Brain microvascular endothelial cell (primary cell): ENCODE data around the gene EAF2.

Source experiments
- DNase-seq: peaks from one replicate; pipeline ENCODE4 v3.0.0-alpha.2; 2020
- H3K27ac ChIP-seq: fragments of 250-450 bp; sonication (Bioruptor Pico); 2 replicates; pipeline ENCODE4 v1.5.1; 2020; ENCODE audit warnings: mild to moderate bottlenecking, moderate library complexity
- H3K27me3 ChIP-seq: fragments of 250-450 bp; sonication (Bioruptor Pico); replicated peaks from 2 replicates; pipeline ENCODE4 v1.5.1; 2020; ENCODE audit warnings: mild to moderate bottlenecking
- H3K36me3 ChIP-seq: fragments of 250-450 bp; sonication (Bioruptor Pico); replicated peaks from 2 replicates; pipeline ENCODE4 v1.5.1; 2020; ENCODE audit warnings: mild to moderate bottlenecking
- H3K4me3 ChIP-seq: 2 replicates; pipeline ENCODE4 v1.5.1; 2011; ENCODE audit warnings: low read depth, mild to moderate bottlenecking, control low read depth, low read length, moderate library complexity
- in situ Hi-C: cut with HindIII; loops from 2 replicates; pipeline ENCODE4 v1.10.0; 2017; ENCODE audit warnings: low sequenced_read_pairs, low pct_ligation_motif_present
- TF ChIP-seq, protein P1 (sequence below): IDR thresholded peaks from 2 replicates; pipeline ENCODE4 v1.5.1; 2011; ENCODE audit warnings: low read depth, mild to moderate bottlenecking, moderate library complexity, low read length, control low read depth, inconsistent platforms; ENCODE audit errors: missing control alignments

Gene EAF2

DNA sequence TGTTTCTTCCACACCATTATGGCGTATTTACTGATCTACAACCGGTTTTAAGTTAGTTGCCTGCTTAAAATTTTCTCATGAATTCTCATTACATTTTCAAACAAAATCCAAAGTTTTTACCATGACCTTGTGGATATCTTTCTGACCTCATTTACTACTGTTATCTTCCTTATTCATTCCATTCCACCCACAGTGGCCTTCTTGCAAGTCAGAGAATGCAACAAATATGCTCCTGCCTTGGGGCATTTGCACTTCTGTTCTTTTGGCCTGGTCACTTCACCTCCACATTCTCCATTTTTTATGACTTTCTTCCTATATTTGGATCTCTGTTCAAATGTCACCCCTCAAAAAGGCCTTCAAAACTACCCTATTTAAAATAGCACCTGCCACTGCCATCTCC lies 50.4 kb downstream of the EAF2 start:
- Histone ChIP-seq H3K36me3 (no peaks in the 10 kb centered on the region), H3K4me3 (no peak overlapping the region), H3K27ac (no peak overlapping the region), H3K27me3 (no peaks in the 10 kb centered on the region)
- no peak for DNase-seq
- in situ Hi-C loops = no loop called here
- TF ChIP-seq, protein P1, sequence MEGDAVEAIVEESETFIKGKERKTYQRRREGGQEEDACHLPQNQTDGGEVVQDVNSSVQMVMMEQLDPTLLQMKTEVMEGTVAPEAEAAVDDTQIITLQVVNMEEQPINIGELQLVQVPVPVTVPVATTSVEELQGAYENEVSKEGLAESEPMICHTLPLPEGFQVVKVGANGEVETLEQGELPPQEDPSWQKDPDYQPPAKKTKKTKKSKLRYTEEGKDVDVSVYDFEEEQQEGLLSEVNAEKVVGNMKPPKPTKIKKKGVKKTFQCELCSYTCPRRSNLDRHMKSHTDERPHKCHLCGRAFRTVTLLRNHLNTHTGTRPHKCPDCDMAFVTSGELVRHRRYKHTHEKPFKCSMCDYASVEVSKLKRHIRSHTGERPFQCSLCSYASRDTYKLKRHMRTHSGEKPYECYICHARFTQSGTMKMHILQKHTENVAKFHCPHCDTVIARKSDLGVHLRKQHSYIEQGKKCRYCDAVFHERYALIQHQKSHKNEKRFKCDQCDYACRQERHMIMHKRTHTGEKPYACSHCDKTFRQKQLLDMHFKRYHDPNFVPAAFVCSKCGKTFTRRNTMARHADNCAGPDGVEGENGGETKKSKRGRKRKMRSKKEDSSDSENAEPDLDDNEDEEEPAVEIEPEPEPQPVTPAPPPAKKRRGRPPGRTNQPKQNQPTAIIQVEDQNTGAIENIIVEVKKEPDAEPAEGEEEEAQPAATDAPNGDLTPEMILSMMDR = no peak

DNA sequence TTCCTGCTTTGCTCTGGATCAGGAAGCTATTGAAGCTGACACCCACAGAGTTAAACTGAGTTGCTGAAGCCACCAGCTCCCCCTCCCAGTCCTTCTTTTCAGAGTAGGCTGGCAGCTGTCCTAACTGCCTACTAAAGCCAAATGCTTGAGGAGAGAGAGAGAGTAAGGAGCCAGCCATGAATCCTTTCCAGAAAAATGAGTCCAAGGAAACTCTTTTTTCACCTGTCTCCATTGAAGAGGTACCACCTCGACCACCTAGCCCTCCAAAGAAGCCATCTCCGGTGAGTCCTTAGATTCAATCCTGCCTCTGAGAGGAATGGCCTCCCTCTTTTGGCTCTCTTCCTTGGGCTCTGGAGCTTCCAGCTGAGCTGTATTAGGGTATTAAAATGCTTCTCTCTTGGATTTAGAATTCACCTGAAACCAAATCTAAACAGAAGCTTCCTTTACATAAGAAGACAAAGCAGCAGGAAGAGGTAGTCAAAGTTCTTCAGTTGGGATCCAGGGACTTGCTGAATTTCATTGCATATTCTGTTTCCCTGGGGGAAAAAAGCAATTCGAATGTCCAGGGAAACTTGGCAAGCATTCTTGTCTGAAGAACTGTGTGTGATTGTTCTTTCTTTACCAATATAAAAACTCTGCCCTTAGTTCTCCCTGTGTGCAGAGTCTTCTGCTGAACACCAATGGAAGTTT lies 59.4 kb downstream of the EAF2 start, which contains the start of gene SLC15A2:
Gene SLC15A2, plus strand, starts transcription at position 101 of the 690 bp plus-strand sequence. Its CDS starts 76 bp downstream, at position 177.
- Histone ChIP-seq H3K27ac (no peak within 1 kb of the TSS), H3K4me3 (no peak within 1 kb of the TSS), H3K27me3 (no peaks in the 10 kb centered on the region), H3K36me3 (no peaks in the 10 kb centered on the region)
- TF ChIP-seq, protein P1 = no peak
- in situ Hi-C loops = no loop called here
- DNase-seq = no peak

DNA sequence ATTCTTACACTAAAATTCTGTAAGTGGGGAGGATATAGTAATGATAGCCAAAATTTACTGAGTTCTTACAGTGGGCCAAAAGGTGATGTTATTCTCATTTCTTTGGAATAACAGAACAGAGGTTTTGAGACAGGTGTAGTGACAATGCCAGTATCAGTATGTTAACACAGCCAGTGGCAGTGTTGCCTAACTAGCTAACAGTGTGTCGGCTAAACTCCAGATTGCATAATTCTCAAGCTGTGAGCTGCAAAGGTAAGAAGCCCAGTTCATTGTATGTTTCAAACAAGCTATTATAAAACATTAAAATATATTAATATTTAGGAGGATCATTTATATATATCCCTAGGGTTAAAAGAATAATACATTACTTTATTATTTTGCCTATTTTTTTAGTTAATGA lies 60.1 kb downstream of the EAF2 start:
- in situ Hi-C loops = no loop called here
- Histone ChIP-seq H3K36me3 (no peaks in the 10 kb centered on the region), H3K4me3 (no peak overlapping the region), H3K27me3 (no peaks in the 10 kb centered on the region), H3K27ac (no peak overlapping the region)
- TF ChIP-seq, protein P1 = no peak
- no peak for DNase-seq

DNA sequence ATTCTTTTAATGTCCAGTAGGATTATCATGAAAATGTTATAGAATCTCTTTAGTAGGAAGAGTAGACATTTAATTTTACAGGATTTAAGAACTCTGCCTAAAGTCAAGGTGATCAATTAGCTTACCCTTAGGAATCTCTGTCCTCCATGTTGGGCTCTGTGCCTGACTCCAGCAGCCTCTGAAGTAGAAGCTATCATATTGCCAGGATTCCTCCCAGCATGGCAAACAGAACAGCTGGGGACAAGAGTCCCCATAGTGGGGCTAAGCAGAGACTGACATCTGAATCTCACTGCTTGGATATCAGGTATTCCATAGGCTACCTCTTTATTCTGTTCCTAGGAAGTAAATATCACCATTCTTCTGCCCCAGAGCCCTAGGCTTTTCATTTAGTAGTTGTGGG lies 60.7 kb downstream of the EAF2 start:
- TF ChIP-seq, protein P1 = no peak
- no peaks in the 10 kb centered on the region for H3K36me3 ChIP-seq
- DNase-seq = no peak
- no peak overlapping the region for H3K27ac ChIP-seq
- H3K27me3 ChIP-seq = no peaks in the 10 kb centered on the region
- in situ Hi-C loops = no loop called here
- H3K4me3 ChIP-seq = no peak overlapping the region

DNA sequence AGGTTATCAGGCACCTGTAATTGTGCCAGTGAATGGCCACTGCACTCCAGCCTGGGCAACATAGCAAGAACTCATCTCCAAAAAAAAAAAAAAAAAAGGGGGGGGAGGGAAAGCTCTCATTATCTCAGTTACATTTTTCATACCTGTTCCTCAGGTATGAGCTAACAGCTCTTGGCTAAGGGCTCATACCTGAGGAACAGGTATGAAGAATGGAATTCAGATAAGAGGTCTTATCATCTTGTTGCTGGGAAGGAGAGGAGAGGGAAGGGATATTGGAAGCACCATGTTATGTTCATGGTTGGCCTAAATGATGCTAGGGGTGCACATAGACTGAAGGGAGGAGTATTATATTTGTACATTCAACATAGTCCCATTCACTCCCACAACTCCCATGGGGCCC lies 61.8 kb downstream of the EAF2 start:
- in situ Hi-C loops = no loop called here
- H3K4me3 ChIP-seq = no peak overlapping the region
- H3K27ac ChIP-seq = no peak overlapping the region
- H3K36me3 ChIP-seq = no peaks in the 10 kb centered on the region
- TF ChIP-seq, protein P1 = no peak
- no peak for DNase-seq
- no peaks in the 10 kb centered on the region for H3K27me3 ChIP-seq

DNA sequence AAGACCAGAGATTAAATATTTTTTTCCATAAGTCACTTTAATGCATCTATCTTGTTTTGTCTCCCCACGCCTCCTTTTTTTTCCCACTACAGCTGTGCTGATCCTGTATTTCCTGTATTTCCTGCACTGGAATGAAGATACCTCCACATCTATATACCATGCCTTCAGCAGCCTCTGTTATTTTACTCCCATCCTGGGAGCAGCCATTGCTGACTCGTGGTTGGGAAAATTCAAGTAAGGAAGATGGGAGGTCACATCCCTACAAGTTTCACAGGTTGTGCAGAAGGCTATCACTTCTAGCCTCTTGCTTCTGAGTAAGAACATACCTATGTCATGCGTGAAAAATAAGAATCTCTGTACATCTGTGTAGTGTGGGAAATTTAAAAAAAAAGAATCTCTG lies 62.3 kb downstream of the EAF2 start:
- Histone ChIP-seq H3K4me3 (no peak overlapping the region), H3K27ac (no peak overlapping the region), H3K36me3 (no peaks in the 10 kb centered on the region), H3K27me3 (no peaks in the 10 kb centered on the region)
- in situ Hi-C loops = no loop called here
- DNase-seq = no peak
- TF ChIP-seq, protein P1 = no peak
